NAMALWA (cell line): ENCODE data around the gene ZNF774.
A peak's percentile ranks its signal among the peaks of the same experiment; 100 is the strongest.
"Not testable (repeated sequence)": the region's sequence is repeated elsewhere in the genome, so short reads cannot be mapped to it uniquely, and the experiment has no call there.

ENCODE experiments used
- DNase-seq: peaks from one replicate; pipeline ENCODE4 v3.0.0-alpha.2; 2015; ENCODE audit warnings: low spot score

Gene ZNF774

DNA sequence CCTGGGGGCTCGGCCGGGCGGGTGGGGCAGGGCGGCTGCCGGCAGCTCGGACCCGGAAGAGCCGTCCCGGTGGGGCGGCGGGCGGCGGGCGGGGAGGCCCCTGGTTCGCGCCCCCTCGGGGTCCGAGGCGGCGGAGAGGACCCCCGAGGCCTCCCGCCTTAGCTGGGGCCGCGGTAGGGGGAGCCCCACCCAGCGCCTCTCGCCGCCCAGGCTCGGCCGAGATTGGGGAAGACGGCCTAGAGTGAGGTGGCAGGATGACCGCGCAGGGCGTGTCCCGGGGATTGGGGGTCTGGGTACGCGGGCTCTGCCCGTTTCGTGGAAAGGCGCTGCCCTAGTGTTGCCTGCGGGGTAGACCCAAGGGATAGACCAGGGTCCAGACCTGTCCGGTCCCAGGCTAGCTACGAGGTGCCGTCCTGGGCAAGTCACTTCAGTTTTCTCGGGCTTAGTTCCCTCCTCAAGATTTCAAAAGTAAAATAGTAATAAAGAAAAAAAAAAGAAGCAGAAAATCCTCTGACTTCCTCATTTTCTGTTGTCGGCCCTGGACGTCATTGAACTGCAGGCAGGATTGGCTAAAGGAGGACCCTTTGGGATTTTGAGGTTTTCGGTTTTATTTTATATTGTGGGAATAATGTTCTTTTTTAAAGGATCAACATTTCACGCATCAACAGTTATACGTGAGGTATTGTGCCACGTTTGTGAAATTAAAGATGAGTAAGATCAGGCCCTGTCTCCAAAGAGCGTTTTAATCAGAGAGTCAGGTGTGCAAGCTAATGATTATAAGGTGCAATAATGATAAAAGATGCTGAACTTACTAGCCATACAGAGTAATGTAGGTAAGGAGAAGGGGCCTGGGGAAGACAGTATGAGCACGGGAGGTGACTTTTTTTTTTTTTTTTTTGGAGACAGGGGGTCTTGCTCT is 36.6 kb downstream of the ZNF774 start:
- DNase-seq = peak; percentile 84

DNA sequence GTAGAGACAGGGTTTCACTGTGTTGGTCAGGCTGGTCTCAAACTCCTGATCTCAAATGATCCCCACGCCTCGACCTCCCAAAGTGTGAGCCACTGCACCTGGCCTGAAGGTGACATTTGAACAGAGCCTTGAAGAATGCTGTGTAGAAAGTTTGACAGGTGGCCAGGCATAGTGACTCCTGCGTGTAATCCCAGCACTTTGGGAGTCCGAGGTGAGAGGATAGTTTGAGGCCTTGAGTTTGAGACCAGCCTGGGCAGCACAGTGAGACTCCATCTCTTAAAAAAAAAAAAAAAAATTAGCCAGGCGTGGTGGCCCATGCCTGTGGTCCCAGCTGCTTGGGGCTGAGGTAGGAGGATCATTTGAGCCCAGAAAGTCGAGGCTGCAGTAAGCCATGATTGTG is 37.4 kb downstream of the ZNF774 start:
- DNase-seq = no peak

DNA sequence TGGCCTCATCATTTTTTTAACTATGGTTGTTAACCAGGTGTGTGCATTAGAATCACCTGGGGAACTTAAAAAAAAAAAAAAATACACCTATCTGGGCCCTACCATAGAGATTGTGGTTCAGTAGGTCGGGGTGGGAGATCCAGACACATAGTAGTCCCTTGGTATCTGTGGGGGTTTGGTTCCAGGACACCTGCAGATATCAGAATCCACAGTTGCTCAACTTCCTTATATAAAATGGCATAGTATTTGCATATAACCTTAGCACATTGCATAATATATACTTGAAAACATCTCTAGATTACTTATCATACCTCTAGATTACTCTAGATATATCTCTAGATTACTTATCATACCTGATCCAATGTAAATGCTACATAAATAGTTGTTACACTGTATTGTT is 41.0 kb downstream of the ZNF774 start:
- DNase-seq = peak; percentile 55

DNA sequence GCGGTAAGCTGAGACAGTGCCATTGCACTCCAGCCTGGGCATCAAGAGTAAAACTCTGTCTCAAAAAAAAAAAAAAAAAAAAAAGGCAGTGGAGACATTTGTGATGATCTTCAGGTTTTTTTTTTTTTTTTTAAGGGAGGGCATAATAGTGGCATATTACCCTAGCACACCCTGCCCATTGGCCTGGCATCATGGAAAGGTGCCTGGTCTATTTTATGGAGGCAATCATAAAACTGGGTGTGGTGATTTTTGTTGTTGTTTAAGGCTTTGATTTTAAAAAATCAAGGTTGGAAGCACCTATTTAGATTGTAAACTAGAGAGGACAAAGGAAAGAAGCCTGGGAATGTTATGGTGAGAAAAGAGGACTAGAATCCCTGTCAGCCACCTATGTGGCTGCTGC is 42.0 kb downstream of the ZNF774 start:
- no peak for DNase-seq

DNA sequence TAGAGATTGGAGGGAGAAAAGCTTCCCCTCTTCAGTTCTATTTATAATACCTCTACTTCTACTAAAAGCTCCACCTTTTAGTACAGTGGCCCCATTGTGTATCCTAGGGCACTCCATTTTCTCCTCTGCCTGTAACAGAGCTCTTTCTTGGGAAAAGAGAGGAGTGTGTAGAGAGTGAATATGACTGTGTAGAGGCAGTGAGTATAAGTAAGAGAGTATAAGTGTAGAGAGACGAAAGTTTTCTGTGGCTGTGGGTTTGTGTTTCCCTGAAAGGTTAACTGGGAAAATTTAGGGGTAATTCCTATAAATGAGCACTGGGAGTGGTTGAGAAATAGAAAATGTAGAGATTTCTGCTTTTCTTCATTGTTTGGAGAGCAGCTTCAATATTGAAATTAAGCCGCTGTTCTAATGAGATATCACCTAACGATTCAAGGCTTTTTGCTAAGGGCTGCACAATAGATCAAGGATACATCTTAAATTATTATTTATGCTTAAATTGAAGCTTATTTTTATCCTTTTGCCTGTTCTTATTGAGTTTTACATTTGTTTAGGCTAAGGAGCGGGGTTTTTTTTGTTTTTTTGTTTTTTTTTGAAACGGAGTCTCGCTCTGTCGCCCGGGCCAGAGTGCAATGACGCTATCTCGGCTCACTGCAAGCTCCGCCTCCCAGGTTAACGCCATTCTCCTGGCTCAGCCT is 42.8 kb downstream of the ZNF774 start:
- no peak for DNase-seq

DNA sequence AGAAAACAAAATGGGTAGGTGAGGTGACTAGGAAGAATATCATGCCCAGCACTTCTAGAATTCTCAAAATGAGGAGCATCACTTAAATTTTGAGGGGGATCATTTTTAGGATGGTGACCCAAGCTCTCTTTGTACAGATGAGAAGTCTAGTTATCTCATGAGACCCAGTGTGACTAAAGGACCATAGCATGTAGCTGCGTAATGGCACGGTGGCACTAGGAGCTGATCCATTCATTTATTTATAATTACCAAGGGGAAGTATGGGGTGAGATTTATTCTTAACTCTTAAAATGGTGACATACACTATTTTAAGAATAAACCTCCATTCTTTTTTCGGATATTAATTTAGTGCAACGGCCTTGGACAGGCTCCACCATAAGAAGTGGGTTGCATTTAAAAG is 44.2 kb downstream of the ZNF774 start:
- DNase-seq = no peak

DNA sequence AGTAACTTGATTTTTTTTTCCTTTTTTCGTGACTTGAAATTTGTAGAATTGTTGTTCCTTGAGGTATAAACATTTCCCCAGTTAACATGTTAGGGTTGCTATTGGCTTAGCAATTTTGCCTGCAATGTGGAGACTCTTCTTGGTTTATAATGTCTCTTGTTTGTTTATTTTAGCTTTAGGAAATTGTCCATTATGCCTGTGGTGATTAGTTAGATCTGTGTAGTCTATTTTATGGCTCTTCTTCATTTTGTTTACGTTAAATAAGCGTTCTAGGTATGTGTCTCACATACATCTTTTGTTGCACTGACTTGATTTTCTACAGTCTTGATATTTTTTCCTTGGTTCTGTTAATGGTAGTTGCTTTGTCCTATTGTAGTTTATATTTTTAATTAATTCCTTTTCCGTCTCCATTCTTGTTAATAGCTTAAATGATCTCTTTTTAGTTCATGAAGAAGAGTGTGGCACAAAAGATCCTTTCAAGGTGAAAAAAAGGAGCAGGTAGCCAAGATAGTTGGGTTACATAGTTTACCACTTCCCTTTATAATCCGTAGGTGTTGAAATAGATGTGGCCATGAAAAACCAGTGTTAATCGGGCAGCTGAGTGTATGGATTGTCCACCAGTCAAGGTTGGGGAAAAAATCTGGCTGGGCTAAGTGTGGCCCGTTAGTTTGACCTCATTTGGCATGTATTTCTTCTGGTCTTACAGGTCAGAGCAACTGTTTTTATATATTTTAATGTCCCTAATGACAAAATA is 48.1 kb downstream of the ZNF774 start:
- no peak for DNase-seq

DNA sequence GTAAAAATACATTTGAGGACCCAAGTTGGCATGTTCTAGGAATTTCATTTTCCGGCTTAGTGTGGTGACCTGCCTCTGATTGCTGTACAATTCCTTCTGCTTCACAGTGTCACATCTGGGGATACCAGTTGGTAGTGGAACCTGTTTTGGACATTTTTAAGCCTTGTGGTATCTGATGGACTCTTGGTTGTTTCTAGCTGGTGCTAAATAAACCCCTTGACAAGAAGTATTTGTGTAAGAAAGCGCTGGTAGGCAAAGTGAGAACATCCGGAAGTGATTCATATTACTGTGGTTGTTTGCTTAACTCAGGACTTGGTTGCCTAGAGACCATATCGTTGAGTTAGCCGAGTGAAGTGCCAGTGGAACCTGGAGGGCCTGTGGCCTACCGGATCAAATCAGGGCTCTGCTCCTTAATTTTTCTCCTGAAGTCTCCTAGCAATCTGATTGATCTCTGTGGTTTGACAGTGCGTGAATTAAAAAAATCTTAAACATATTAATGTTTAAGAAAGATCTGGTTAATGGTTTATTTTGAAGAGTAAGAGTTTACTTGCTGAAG is 48.8 kb downstream of the ZNF774 start:
- DNase-seq = peak; percentile 94

DNA sequence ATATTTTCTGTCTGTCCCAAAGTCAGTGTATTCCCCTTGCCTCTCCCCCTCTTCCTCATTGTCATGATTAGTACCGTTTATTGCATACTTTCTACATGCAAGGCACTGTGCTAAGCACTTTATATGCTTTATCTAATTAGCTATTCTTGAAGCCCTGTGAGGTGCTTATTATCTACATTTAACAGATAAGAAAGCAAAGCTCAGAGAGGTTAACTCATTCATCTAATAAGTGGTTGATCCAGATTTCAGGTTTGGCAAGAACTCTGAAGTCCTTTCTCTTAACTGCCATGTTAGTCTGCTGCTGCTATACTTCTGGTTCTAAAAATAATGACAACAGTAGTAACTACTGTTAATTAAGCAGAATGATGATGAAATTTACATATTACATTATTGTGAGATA is 49.4 kb downstream of the ZNF774 start:
- DNase-seq = peak; percentile 19

DNA sequence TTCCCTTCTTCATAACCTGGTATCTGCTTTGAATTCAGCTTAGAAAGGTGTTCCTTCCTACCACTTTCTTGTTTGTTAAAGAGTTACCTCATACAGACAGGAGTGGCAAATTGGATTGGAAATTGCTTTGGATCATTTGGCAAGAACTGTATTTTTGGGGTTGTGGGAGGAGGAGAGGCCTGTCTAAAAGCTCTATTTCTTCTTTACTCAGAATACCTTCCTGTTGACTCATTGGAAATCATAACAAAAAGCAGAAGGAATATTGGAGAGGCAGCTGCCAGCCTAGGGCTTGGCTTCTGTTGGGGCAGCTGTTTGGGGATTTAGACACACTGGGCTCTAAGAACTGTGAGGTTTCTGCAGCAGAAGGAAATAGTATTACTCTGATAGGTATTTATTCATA is 50.1 kb downstream of the ZNF774 start:
- no peak for DNase-seq

DNA sequence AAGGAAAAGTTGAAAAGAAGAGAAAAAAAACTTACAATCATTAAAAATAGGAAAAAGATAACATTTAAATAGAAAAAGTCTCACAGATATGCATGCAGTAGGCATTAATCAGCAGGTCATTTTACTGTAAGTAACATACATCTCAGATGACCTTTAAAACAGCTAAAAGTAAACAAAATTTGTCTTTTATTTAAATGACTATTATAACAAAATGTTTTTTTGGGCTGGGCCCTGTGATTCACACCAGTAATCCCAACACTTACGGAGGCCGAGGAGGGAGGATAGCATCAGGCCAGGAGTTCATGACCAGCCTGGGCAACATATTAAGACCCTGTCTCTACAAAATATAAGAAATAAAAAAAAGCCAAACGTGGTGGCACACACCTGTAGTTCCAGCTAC is 50.7 kb downstream of the ZNF774 start:
- no peak for DNase-seq

DNA sequence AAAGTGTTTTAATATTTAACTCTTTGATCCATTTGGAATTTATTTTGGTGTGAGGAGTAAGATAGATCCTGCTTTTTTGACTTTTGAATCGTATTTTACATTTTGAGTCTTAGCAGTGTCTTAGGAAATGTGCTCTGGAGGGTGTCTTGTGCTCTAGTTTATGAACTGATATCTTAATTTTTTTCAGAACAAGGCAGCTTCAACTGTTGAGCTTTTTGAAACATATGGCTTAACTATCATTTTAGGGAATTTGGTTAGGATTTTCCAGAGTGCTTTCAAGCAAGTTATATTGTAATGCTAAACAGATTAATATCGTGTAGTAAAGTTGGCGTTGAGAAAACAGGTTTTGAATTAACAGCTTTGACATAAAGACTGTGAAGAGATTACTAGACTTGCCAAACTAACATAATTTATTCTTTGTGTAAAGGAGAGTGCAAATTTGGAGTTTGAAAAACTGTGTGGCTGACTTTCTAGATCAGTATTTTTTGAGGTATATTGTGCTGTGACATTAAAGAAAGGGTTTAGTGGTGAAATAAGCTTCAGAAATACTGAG is 53.0 kb downstream of the ZNF774 start:
- DNase-seq = no peak

DNA sequence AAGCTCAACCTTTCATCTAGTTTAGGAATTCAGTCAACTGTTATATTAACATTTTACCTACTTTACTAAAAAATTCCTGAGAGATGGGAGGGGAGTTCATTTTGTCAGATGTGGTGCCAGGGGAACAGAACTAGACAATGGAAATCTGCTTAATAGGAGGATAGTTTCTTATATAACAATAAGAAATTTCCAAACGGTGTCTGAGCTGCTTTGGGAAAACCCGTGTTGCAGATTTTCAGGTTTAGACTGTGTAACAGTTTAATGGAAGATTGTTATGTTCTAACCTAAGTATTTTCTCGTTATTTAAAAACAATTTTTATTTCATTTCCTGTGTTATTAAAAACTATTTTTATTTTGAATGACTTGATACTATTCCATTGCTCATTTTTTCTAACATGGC is 55.3 kb downstream of the ZNF774 start:
- no peak for DNase-seq

DNA sequence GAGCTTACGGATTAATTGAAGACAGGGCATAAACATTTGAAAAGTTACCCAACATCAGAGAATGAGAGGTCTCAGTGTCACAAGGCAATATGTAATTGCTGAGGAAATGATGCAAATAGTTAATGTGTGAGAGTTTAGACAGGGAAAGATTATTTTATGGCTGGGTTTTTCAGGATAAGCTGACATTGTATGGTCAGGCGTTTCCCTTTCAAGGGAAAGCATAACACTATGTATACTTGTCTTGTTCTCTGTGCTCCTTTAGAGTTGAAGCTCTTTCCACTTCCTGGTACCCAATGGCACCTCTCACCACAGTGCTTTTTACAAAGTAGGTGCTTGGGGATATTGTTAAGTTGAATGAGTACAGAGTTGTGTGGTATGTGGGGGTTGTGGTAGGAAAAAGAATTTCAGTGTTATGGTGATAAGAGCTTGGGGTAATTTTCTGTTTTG is 55.8 kb downstream of the ZNF774 start:
- DNase-seq = no peak

DNA sequence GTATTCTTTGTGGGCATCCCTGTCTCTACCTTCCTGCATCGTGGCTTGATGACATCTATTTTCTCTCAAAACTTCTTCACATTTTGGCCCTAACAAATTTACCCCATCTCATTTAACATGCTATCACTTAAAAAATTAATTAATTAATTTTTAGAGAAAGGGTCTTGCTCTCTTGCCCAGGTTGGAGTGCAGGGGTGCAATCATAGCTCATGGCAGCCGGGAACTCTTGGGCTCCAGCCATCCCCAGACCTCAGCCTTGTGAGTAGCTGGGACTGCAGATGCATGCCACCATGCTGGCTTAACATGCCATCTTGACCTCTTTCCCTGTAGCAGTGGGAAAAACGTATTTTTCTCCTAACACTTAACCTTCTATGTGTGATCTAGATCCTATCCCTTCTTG is 56.6 kb downstream of the ZNF774 start:
- no peak for DNase-seq

DNA sequence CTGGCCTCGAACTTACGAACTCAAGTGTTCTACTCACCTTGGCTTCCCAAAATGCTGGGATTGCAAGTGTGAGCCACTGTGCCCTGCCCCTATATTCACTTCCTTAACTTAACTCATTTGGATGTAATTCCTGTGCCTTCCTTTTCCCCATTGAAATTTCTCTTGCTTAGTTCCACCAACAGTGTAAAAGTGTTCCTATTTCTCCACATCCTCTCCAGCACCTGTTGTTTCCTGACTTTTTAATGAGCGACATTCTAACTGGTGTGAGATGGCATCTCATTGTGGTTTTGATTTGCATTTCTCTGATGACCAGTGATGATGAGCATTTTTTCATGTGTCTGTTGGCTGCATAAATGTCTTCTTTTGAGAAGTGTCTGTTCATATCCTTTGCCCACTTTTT is 57.5 kb downstream of the ZNF774 start:
- DNase-seq = not testable (repeated sequence)

DNA sequence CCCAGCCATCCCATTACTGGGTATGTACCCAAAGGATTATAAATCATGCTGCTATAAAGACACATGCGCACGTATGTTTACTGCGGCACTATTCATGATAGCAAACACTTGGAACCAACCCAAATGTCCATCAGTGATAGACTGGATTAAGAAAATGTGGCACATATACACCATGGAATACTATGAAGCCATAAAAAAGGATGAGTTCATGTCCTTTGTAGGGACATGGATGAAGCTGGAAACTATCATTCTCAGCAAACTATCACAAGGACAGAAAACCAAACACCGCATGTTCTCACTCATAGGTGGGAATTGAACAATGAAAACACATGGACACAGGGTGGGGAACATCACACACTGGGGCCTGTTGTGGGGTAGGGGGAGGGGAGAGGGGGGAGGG is 58.2 kb downstream of the ZNF774 start:
- DNase-seq = not testable (repeated sequence)

DNA sequence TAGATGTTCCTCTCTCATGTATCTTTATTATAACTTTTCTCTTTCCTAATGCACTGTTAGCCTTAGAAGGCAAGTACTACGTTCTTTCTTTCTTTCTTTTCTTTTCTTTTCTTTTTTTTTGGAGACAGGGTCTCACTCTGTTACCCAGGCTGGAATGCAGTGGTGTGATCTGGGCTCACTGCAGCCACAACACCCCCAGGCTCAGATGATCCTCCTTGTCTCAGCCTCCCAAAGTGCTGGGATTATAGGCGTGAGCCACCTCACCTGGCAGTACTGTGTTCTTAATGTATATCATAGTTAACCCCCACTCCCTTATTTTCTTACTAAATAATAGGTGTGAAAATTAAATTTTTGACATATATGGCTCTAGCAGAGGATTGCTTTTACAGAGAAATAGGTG is 59.1 kb downstream of the ZNF774 start:
- DNase-seq = no peak
